Hepatocyte (in vitro differentiated cells): Measurements from ENCODE around the gene PHKG2. TPM values are rescaled to one million over a fixed set of nuclear protein-coding genes. Genes with fewer than 3 reads are reported as not detected.

Experiments used
- DNase-seq: peaks from one replicate; pipeline ENCODE4 v3.0.0-alpha.2; 2016; ENCODE audit warnings: low spot score
- H2AFZ ChIP-seq: fragments of 200-600 bp; sonication (generic); 2 replicates; pipeline ENCODE4 v1.6.0; 2016; ENCODE audit warnings: antibody characterized with exemption, mild to moderate bottlenecking
- H3K27ac ChIP-seq: fragments of 200-600 bp; sonication (generic); 2 replicates; pipeline ENCODE4 v1.5.1; 2016; ENCODE audit warnings: mild to moderate bottlenecking
- H3K27me3 ChIP-seq: fragments of 200-600 bp; sonication (generic); 2 replicates; pipeline ENCODE4 v1.6.1; 2016
- H3K36me3 ChIP-seq: fragments of 200-600 bp; sonication (generic); replicated peaks from 2 replicates; pipeline ENCODE4 v1.5.1; 2016; ENCODE audit warnings: low read depth; ENCODE audit not compliant: insufficient read depth
- H3K4me1 ChIP-seq: fragments of 200-600 bp; sonication (generic); 2 replicates; pipeline ENCODE4 v1.5.1; 2016; ENCODE audit warnings: mild to moderate bottlenecking, moderate library complexity; ENCODE audit not compliant: insufficient read depth
- H3K4me2 ChIP-seq: fragments of 200-600 bp; sonication (generic); 2 replicates; pipeline ENCODE4 v1.6.0; 2016
- H3K4me3 ChIP-seq: fragments of 200-600 bp; sonication (generic); 2 replicates; pipeline ENCODE4 v1.5.1; 2016; ENCODE audit warnings: mild to moderate bottlenecking
- H3K79me2 ChIP-seq: fragments of 200-600 bp; sonication (generic); 2 replicates; pipeline ENCODE4 v1.6.0; 2017; ENCODE audit warnings: mild to moderate bottlenecking
- H3K9me2 ChIP-seq: fragments of 200-600 bp; sonication (generic); replicated peaks from 2 replicates; pipeline ENCODE4 v1.6.0; 2017; ENCODE audit warnings: mild to moderate bottlenecking; ENCODE audit not compliant: insufficient read depth
- H3K9me3 ChIP-seq: fragments of 200-600 bp; sonication (generic); 2 replicates; pipeline ENCODE4 v1.5.1; 2016; ENCODE audit warnings: low read depth, mild to moderate bottlenecking
- H4K20me1 ChIP-seq: fragments of 200-600 bp; sonication (generic); 2 replicates; pipeline ENCODE4 v1.6.0; 2016; ENCODE audit warnings: mild to moderate bottlenecking; ENCODE audit not compliant: insufficient read depth, poor library complexity, severe bottlenecking
- EZH2 ChIP-seq: fragments of 200-600 bp; sonication (generic); IDR thresholded peaks from 2 replicates; pipeline ENCODE4 v1.6.1; 2016; ENCODE audit warnings: antibody characterized with exemption, mild to moderate bottlenecking, borderline replicate concordance
- EZH2phosphoT487 ChIP-seq: fragments of 200-600 bp; sonication (generic); IDR thresholded peaks from one replicate; pipeline ENCODE4 v1.6.1; 2018; ENCODE audit warnings: antibody characterized with exemption, mild to moderate bottlenecking, low read depth, moderate library complexity; ENCODE audit not compliant: unreplicated experiment, severe bottlenecking
- WGBS: methylation state at CpG from one replicate; pipeline ENCODE4 v1.1.6; 2016; ENCODE audit warnings: low lambda C conversion rate; ENCODE audit errors: missing lambda C conversion rate; 5-methylcytosine and 5-hydroxymethylcytosine counted together
- polyA plus RNA-seq: library from polyadenylated mRNA; unstranded; fragments of >200 nt; fragmentation: Nextera tagmentation; extraction: Ambion mirVana; gene quantifications from 2 replicates; pipeline ENCODE4 v1.2.1, GENCODE V29; 2016
- total RNA-seq: library from RNA; depleted of rRNA; stranded (reverse); fragments of >200 nt; gene quantifications from 2 replicates; pipeline ENCODE4 v1.2.3, GENCODE V29; 2014
- TF ChIP-seq, protein P1 (sequence below): fragments of 200-600 bp; sonication (generic); IDR thresholded peaks from 2 replicates; pipeline ENCODE4 v1.5.1; 2016; ENCODE audit warnings: antibody characterized with exemption, mild to moderate bottlenecking; ENCODE audit not compliant: poor library complexity

PHKG2 gene
- total and polyA plus RNA-seq, 2 experiments from 2014 or later: 28.0 to 39.5 TPM

- Histone ChIP-seq H3K4me3 (no peak overlapping the region), H3K4me1 (no peaks in the 10 kb centered on the region), H3K4me2 (no peak overlapping the region), H3K36me3 (peaks cover 4% of the 10 kb centered on the region), H3K27ac (no peak overlapping the region), H3K27me3 (no peaks in the 10 kb centered on the region), H3K79me2 (peaks cover 41% of the 10 kb centered on the region), H2AFZ (no peak overlapping the region), H3K9me2 (no peaks in the 10 kb centered on the region), H3K9me3 (no peaks in the 10 kb centered on the region), H4K20me1 (peaks cover 22% of the 10 kb centered on the region)
- no peak for DNase-seq
- WGBS: over 99% methylated on average over 8 of the region's 8 CpGs
- no peak for TF ChIP-seq EZH2phosphoT487
- TF ChIP-seq, protein P1, sequence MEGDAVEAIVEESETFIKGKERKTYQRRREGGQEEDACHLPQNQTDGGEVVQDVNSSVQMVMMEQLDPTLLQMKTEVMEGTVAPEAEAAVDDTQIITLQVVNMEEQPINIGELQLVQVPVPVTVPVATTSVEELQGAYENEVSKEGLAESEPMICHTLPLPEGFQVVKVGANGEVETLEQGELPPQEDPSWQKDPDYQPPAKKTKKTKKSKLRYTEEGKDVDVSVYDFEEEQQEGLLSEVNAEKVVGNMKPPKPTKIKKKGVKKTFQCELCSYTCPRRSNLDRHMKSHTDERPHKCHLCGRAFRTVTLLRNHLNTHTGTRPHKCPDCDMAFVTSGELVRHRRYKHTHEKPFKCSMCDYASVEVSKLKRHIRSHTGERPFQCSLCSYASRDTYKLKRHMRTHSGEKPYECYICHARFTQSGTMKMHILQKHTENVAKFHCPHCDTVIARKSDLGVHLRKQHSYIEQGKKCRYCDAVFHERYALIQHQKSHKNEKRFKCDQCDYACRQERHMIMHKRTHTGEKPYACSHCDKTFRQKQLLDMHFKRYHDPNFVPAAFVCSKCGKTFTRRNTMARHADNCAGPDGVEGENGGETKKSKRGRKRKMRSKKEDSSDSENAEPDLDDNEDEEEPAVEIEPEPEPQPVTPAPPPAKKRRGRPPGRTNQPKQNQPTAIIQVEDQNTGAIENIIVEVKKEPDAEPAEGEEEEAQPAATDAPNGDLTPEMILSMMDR: no peak
- no peak for TF ChIP-seq EZH2
These were observed 27.1 kb upstream of the PHKG2 start for GRCh38 chr16:30721167-30721566.

DNA sequence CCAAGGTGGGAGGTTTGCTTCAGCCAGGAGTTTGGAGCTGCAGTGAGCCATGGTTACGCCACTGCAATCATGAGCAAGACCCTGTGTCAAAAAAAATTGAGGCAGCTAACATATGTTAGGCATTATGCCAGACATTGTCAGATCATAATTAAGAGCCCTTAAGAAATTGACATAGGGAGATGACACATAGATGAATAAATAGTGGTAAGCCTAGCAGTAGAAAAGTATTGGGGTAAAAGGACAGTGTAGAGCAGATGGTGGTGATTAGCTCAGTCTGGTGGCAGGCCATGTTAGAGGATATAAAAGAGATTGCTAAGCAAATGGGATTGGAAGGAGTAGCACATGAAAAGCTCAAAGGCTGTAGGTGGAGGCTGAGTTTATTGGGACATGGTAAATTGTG is 26.6 kb upstream of the PHKG2 start:
- Histone ChIP-seq H3K79me2 (peaks cover 42% of the 10 kb centered on the region), H3K36me3 (peaks cover 4% of the 10 kb centered on the region), H3K4me1 (no peaks in the 10 kb centered on the region), H3K27ac (no peak overlapping the region), H2AFZ (no peak overlapping the region), H3K9me3 (no peaks in the 10 kb centered on the region), H3K27me3 (no peaks in the 10 kb centered on the region), H3K4me2 (no peak overlapping the region), H3K4me3 (no peak overlapping the region), H3K9me2 (no peaks in the 10 kb centered on the region), H4K20me1 (peaks cover 22% of the 10 kb centered on the region)
- DNase-seq: no peak
- TF ChIP-seq, protein P1: no peak
- no peak for TF ChIP-seq EZH2
- TF ChIP-seq EZH2phosphoT487: no peak
- 89% methylated on average over 1 of the region's 1 CpG for WGBS

DNA sequence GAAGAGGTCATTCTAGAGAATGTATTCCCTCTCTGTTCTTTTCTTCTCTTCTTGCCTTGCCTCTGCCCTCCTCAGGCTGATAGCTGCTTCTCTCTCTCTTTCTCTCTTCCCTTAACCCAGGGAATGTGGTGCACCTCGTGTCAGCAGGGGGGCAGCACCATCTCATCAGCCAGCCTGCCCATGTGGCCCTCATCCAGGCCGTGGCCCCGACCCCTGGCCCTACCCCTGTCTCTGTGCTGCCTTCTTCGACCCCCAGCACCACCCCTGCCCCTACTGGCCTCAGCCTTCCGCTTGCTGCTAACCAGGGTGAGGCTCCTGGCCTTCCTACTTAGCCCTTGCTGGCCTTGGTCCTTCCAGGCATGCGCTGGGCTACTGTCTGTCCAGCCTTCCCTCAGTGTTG is 25.8 kb upstream of the PHKG2 start:
- H3K4me3 ChIP-seq: no peak overlapping the region
- H3K27ac ChIP-seq: no peak overlapping the region
- no peak for DNase-seq
- no peaks in the 10 kb centered on the region for H3K9me3 ChIP-seq
- H4K20me1 ChIP-seq: peaks cover 14% of the 10 kb centered on the region
- H3K27me3 ChIP-seq: no peaks in the 10 kb centered on the region
- H3K4me1 ChIP-seq: no peaks in the 10 kb centered on the region
- TF ChIP-seq EZH2 (no peak), EZH2phosphoT487 (no peak)
- TF ChIP-seq, protein P1: no peak
- no peaks in the 10 kb centered on the region for H3K9me2 ChIP-seq
- H3K79me2 ChIP-seq: peaks cover 39% of the 10 kb centered on the region
- H2AFZ ChIP-seq: no peak overlapping the region
- peaks cover 4% of the 10 kb centered on the region for H3K36me3 ChIP-seq
- H3K4me2 ChIP-seq: no peak overlapping the region
- WGBS: 94% methylated on average over 3 of the region's 6 CpGs

DNA sequence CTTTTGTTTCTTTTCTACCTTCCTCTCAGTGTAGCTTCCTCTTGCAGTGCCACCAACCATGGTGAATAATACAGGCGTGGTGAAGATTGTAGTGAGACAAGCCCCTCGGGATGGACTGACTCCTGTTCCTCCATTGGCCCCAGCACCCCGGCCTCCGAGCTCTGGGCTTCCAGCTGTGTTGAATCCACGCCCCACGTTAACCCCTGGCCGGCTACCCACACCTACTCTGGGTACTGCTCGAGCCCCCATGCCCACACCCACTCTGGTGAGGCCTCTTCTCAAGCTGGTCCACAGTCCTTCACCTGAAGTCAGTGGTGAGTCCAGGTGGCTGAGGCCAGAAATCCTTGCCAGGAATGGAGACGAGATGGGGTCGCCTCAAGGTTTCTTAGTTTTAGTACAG is 25.3 kb upstream of the PHKG2 start:
- no peaks in the 10 kb centered on the region for H3K27me3 ChIP-seq
- H3K36me3 ChIP-seq: peaks cover 4% of the 10 kb centered on the region
- WGBS: 96% methylated on average over 10 of the region's 10 CpGs
- no peaks in the 10 kb centered on the region for H3K4me1 ChIP-seq
- no peak overlapping the region for H3K4me2 ChIP-seq
- no peak overlapping the region for H2AFZ ChIP-seq
- DNase-seq: no peak
- TF ChIP-seq EZH2phosphoT487 (no peak), EZH2 (no peak)
- TF ChIP-seq, protein P1: no peak
- peaks cover 14% of the 10 kb centered on the region for H4K20me1 ChIP-seq
- no peaks in the 10 kb centered on the region for H3K9me2 ChIP-seq
- no peak overlapping the region for H3K4me3 ChIP-seq
- H3K27ac ChIP-seq: no peak overlapping the region
- H3K79me2 ChIP-seq: peaks cover 39% of the 10 kb centered on the region
- H3K9me3 ChIP-seq: no peaks in the 10 kb centered on the region
